Activated T-cell treated with anti-CD3 and anti-CD28 coated beads for 48 hours (primary cell): ENCODE results near the gene NPSR1.
"Not testable (repeated sequence)": the region's sequence is repeated elsewhere in the genome, so short reads cannot be mapped to it uniquely, and the experiment has no call there.

Experiments
- DNase-seq: peaks from one replicate; pipeline ENCODE4 v3.0.0-alpha.2; 2020; ENCODE audit warnings: low read depth

NPSR1 gene

GRCh38 chr7:34657632-34658268, at the start of gene NPSR1:
Gene NPSR1, plus strand, starts transcription at chr7:34658218. Its CDS starts 195 bp downstream, at chr7:34658413.
- no peak for DNase-seq

DNA sequence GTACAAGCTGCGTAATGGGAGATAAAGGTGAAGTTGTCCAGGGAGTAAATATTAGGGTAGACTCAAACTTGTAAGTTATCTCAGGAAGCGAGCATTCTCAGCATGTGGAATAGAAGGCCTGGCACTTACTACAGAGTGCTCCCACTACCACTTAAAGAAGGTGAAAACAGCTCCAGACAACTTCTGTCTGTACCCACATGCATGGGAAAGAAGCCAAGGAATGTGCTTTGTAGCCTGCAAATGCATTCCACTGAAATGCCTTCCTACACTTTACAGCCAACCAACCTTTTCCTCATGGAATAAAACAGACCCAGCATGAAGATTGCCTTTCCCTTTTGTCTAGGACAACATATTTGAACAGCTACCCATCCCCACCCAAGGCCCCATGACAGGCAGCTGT, 45.4 kb upstream of the NPSR1 start:
- DNase-seq, result no peak

DNA sequence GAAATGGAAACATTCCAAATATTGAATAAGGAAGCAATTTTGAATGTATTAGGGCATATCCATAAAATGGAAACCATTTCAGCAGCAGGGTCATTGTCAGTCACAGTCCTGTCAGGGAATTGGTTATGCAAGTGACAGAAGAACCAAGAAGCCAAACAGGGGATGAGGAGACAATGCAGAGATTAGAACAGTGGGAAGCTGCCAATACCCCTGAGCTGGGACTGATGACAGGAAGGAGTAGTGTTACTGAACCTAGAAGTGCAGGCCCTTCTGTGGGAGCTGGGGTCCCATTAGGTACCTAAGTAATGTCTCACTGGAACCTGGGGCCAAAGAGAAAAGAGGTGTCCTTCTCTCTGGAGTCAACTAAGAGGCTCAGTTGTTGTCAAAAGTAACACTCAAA, 37.6 kb upstream of the NPSR1 start:
- DNase-seq, result no peak

- DNase-seq, result no peak
Measured at GRCh38 chr7:34622182-34622581, 35.8 kb upstream of the NPSR1 start.

DNA sequence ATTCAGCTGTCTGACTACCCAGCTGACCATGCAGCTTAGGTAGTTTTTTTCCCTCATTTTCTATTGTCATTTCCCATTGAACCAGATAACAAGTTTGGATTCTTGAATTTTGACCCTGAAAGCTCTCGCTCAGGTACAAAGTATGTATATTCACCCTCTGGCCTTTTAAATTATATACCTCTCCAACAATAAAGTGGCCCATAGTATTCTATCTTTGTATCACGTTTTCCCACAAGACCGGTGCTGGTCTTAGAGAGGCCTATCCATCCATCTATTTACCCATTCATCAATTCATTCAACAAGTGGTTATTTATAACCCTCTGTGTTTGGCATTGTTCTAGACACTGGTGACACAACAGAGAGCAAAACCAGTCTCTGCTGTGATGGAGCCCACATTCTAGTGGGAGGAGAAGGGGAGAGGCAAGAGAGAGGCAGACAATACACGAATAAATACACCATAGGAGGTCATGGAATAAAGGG, 35.2 kb upstream of the NPSR1 start:
- no peak for DNase-seq

- DNase-seq, result not testable (repeated sequence)
Measured at GRCh38 chr7:34628618-34629017, 29.4 kb upstream of the NPSR1 start.

DNA sequence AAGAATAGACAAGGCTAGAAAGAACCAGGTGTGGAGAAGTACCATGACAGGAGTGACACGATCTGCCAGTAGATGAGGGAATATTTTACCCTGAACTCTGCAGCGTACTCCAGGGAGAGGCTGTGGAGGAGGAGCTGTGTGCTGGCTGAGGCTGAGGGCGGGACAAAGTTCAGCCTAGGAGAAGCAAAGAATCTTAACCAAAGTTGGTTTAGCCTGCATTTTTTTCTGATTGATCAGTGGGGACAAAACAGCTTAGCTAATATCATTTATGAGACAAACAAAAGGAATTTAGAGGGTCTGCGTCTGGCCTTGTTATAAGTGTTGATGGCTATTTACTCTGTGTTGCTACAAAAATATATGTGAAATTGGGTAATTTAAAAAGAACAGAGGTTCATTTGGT, 5.2 kb upstream of the NPSR1 start:
- DNase-seq, result no peak

DNA sequence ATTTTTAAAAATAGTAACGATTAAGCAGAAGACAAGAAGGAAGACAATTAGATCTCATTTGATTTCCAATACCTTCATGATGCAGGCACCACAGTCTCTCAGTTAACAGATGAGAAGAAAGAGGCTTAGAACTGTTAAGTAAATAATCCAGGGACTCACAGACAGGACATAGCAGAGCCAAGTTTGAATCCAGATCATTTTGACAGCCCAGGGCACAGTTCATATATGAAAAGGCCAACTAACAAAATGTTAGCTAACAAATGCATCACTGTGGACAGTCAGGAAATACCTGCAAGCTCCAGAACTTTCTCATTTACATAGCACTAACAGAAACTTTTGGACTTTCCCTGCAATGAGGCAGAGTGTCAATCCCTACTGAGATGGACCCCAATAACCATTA, 4.2 kb upstream of the NPSR1 start:
- DNase-seq, result no peak

DNA sequence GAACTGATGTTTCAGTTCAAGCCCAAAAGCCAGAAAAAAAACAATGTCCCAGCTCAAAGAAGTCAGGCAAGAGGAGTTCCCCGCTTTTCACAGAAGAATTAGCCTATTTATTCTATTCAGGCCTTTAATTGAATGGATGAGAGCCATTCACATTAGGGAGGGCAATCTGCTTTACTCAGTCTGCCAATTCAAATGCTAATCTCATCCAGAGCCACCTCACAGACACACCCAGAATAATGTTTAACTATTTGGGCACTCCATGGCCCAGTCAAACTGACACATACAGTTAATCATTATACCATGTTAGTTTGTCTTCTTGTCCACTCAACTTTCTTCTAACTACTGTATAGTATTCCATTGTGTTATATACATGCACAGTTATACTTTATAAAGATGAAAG, 2.6 kb upstream of the NPSR1 start:
- no peak for DNase-seq

DNA sequence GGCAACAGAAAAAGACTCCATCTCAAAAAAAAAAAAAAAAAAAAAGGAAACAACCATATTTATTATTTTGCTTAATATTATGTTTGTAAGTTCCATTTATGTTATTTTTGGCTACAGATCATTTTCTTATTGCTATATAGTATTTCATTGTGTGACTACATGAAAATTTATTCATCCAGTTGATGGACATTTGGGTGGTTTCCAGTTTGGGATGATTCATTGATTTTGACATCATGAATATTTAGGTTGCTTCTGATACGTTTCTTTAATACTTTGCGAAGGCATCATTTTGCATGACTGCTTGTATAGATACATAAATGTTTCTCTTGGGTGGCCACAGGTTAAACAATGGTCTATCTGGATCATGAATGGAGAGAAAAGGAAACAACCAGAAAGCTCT, 2.0 kb upstream of the NPSR1 start:
- DNase-seq, result no peak

GRCh38 chr7:34659472-34660075, 1.6 kb downstream of the NPSR1 start:
- no peak for DNase-seq

DNA sequence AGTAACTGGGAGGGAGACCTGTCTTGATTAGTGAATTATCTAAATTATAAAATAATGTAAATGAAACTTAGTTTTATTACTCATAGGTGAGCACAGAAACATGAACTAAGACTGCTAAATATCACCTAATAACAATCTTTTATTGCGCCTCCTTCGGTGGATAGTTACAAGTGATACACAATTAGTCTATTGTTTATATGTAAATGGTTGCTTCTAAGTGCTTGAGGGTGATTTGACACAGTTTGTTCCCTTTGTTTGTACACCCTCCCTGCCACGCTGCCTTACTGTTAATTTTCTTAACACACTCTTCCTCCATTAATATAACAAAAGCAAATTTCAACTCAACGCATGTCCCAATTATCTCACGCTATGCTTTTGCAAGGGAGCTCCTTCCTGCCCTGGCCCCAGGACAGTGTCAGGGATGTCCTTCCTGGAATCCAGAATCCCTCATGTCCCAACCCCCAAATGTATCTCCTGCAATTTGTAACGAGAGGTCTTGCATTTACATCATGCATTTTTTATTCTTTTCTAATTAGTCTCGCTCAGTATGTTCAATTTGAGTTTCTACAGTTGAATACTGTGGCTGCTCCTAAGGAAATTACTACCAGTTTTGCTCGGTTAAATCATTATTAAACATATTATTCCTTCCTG, 4.2 kb downstream of the NPSR1 start:
- DNase-seq, result no peak

DNA sequence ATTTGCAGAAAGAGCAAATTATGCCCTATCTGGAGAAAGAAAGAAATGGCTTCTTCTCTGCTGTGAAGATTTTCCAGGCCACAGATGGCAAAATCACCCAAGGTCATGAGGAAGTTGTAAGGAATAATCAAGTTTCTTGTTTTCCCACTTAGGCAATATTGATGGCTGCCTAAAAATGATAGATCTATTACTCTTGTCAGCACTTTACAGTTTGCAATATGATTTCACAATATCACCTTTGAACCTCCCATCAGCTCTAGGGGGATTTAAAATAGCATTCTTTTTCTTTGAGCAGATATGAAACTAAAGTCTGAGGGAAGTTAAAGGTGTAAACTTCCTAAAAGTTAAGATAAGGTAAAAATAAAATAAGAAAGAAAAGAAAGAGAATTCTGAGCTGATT, 6.7 kb downstream of the NPSR1 start:
- no peak for DNase-seq

DNA sequence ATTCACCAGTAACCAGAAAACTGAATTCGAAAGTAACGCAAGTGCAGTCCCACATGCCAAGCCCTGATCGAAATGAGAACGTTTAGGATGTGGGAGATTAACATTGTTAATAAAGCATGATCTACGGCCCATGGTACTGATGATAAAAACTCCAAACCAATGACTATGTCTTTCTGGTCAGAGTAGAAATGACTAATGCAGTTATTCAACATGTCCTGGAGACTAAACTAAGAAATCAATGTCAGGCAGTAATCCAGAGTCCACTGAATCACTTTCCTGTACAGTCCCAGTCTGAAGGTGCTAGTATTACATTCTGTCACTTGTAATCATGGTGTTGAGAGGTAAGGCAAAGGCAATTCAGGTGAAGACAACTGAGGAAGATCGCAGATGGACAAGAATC, 14.4 kb downstream of the NPSR1 start:
- no peak for DNase-seq

GRCh38 chr7:34673066-34673465, 15.0 kb downstream of the NPSR1 start:
- DNase-seq, result no peak

- no peak for DNase-seq
Measured at GRCh38 chr7:34675749-34676374, 17.8 kb downstream of the NPSR1 start.

DNA sequence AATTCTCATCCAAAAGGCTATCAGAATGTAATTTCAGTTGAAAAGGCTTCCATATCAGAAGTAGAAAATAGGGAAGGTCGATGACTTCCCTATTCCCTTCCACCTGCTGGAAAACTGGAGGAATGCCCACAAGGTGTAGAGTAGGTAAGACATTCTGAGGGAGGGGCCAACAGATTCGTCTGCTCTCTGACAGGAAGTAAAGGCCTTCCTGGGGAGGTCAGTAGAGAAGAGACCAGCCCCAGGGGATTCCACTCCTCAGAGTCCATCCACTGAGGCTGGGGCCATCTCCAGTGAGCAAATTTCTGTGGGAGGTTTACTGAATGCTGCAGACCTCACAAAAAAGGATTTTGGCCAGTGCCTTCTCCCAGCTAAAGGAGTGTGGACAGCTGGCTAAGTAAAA, 19.5 kb downstream of the NPSR1 start:
- no peak for DNase-seq

DNA sequence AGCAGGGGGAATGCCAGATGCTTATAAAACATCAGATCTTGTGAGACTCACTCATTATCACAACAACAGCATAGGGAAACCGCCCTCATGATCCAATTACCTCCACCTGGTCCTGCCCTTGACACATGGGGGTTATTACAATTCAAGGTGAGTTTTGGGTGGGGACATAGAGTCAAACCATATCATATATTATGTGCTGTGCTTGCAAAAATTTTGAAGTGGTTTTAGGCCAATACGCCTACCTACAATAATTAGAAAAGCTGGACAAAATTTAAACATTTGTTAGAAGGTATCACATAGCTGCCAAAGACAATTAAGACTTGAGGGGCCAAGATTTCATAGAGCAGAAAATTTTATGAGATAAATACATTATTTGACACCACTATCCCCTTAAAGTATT, 29.5 kb downstream of the NPSR1 start:
- DNase-seq, result no peak

GRCh38 chr7:34696415-34696814, 38.4 kb downstream of the NPSR1 start:
- no peak for DNase-seq

DNA sequence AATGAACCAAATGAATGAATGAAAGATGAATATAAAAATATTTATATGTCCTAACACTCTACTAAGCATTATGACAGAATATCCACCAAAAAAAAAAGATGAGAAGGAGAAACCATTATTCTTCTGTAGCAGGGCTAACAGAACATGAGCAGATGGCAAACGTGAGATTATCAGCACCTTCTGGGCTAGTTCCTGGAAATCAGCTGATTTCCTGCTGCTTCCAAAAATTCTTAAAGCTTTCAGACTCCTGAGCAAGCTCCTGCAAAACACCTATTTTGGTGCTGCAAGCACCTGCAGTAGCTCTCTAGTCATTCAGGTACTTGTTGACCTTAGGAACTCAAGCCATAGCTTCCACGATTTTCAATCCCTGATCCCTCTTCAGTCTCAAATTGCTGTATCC, 51.8 kb downstream of the NPSR1 start:
- no peak for DNase-seq

GRCh38 chr7:34718867-34719266, 60.8 kb downstream of the NPSR1 start:
- no peak for DNase-seq

GRCh38 chr7:34719636-34720035, 61.6 kb downstream of the NPSR1 start:
- no peak for DNase-seq

GRCh38 chr7:34720289-34720688, 62.3 kb downstream of the NPSR1 start:
- no peak for DNase-seq
